NCI-H1048 (cell line): ENCODE measurements around the gene ABR.
"Not testable (repeated sequence)": the region's sequence is repeated elsewhere in the genome, so short reads cannot be mapped to it uniquely, and the experiment has no call there.

Experiments
- DNase-seq: peaks from one replicate; lab custom pipeline; 2025; lab: John Stamatoyannopoulos, UW

ABR gene

GRCh38 chr17:1008008-1008761 is 171.6 kb downstream of the ABR start:
- no peak for DNase-seq

GRCh38 chr17:1007310-1008007 is 172.3 kb downstream of the ABR start:
- no peak for DNase-seq

GRCh38 chr17:1006054-1006453 is 173.7 kb downstream of the ABR start:
- no peak for DNase-seq

GRCh38 chr17:1005361-1005946 is 174.3 kb downstream of the ABR start:
- DNase-seq, result no peak

GRCh38 chr17:1004769-1005295 is 174.9 kb downstream of the ABR start:
- DNase-seq, result no peak

- no peak for DNase-seq
Observed at GRCh38 chr17:1003972-1004768, 175.6 kb downstream of the ABR start.

- no peak for DNase-seq
Observed at GRCh38 chr17:1003633-1003971, 176.2 kb downstream of the ABR start.

GRCh38 chr17:1002771-1003555 is 176.8 kb downstream of the ABR start:
- DNase-seq, result no peak

- no peak for DNase-seq
Observed at GRCh38 chr17:1002412-1002753, 177.4 kb downstream of the ABR start.

- no peak for DNase-seq
Observed at GRCh38 chr17:1001640-1002411, 178.0 kb downstream of the ABR start.

GRCh38 chr17:1000597-1001461 is 179.0 kb downstream of the ABR start:
- DNase-seq, result no peak

GRCh38 chr17:998111-998510 is 181.7 kb downstream of the ABR start:
- DNase-seq, result no peak

- peak; percentile 96 for DNase-seq
Observed at GRCh38 chr17:996554-997344, 183.0 kb downstream of the ABR start, which contains the start of gene TIMM22. Gene TIMM22 (plus strand): TSS chr17:997129. CDS start chr17:997143, 14 bp downstream.

- not testable (repeated sequence) for DNase-seq
Observed at GRCh38 chr17:995324-995723, 184.5 kb downstream of the ABR start.

- no peak for DNase-seq
Observed at GRCh38 chr17:992933-993332, 186.8 kb downstream of the ABR start.

GRCh38 chr17:988561-988960 is 191.2 kb downstream of the ABR start:
- no peak for DNase-seq

- no peak for DNase-seq
Observed at GRCh38 chr17:987931-988330, 191.8 kb downstream of the ABR start.

GRCh38 chr17:986322-986929 is 193.4 kb downstream of the ABR start:
- no peak for DNase-seq
